Mesenchymal stem cell (in vitro differentiated cells and primary cell): Measurements from ENCODE around the gene CLASP1.
"Not testable (repeated sequence)": the region's sequence is repeated elsewhere in the genome, so short reads cannot be mapped to it uniquely, and the experiment has no call there.

ENCODE experiments used
- DNase-seq: peaks from one replicate; pipeline ENCODE4 v3.0.0-alpha.2; 2013
- H2AFZ ChIP-seq: one replicate; pipeline ENCODE4 v1.6.1; 2013; ENCODE audit warnings: low read depth, mild to moderate bottlenecking, control low read depth, inconsistent platforms, low read length, moderate library complexity
- H2AK5ac ChIP-seq: 2 replicates; pipeline ENCODE4 v1.6.1; 2013; ENCODE audit warnings: low read length, moderate library complexity, mild to moderate bottlenecking, inconsistent platforms; ENCODE audit not compliant: severe bottlenecking
- H2BK120ac ChIP-seq: one replicate; pipeline ENCODE4 v1.6.1; 2013; ENCODE audit warnings: low read depth, mild to moderate bottlenecking, inconsistent platforms, low read length, moderate library complexity
- H2BK12ac ChIP-seq, 2 experiments: one replicate each; pipeline ENCODE4 v1.6.1; 2013; ENCODE audit warnings: inconsistent platforms in 2 of 2, low read length in 2 of 2, mild to moderate bottlenecking in 2 of 2, moderate library complexity in 2 of 2, control low read depth in 1 of 2
- H2BK15ac ChIP-seq: one replicate; pipeline ENCODE4 v1.6.1; 2013; ENCODE audit warnings: mild to moderate bottlenecking, low read depth, inconsistent platforms; ENCODE audit not compliant: poor library complexity, severe bottlenecking
- H2BK5ac ChIP-seq: 2 replicates; pipeline ENCODE4 v1.6.1; 2013; ENCODE audit warnings: low read depth, mild to moderate bottlenecking, low read length, control low read depth, inconsistent platforms; ENCODE audit not compliant: poor library complexity, severe bottlenecking
- H3K14ac ChIP-seq, 2 experiments: one replicate each; pipeline ENCODE4 v1.6.1; 2013; ENCODE audit warnings: inconsistent platforms in 2 of 2, low read length in 2 of 2, control low read depth in 1 of 2, mild to moderate bottlenecking in 1 of 2, moderate library complexity in 1 of 2
- H3K18ac ChIP-seq, 2 experiments: one replicate each; pipeline ENCODE4 v1.6.1; 2013; ENCODE audit warnings: inconsistent platforms in 2 of 2, low read length in 2 of 2, control low read depth in 1 of 2, low read depth in 1 of 2, mild to moderate bottlenecking in 1 of 2
- H3K23ac ChIP-seq, 2 experiments: one replicate each; pipeline ENCODE4 v1.6.1; 2013; ENCODE audit warnings: inconsistent platforms in 2 of 2, low read length in 2 of 2, mild to moderate bottlenecking in 2 of 2, moderate library complexity in 2 of 2, control low read depth in 1 of 2
- H3K27ac ChIP-seq: 2 replicates; pipeline ENCODE4 v1.5.1; 2013; ENCODE audit warnings: mild to moderate bottlenecking, moderate library complexity, low read length, control low read depth, inconsistent platforms; ENCODE audit not compliant: poor library complexity, severe bottlenecking
- H3K27me3 ChIP-seq, 2 experiments: 2 replicates each; pipeline versions ENCODE4 v1.6.1 to v1.7.0; 2013; ENCODE audit warnings: low read length in 2 of 2, mild to moderate bottlenecking in 2 of 2, moderate library complexity in 2 of 2, control low read depth in 1 of 2, inconsistent platforms in 1 of 2; ENCODE audit not compliant: control insufficient read depth in 1 of 2, insufficient read depth in 1 of 2
- H3K36me3 ChIP-seq, 2 experiments: 2 replicates each; pipeline versions ENCODE4 v1.6.1 to v1.7.0; 2013; ENCODE audit warnings: low read length in 2 of 2, control low read depth in 1 of 2, inconsistent platforms in 1 of 2, low read depth in 1 of 2, mild to moderate bottlenecking in 1 of 2; ENCODE audit not compliant: insufficient read depth in 2 of 2, control insufficient read depth in 1 of 2
- H3K4ac ChIP-seq, 2 experiments: one replicate each; pipeline ENCODE4 v1.6.1; 2013; ENCODE audit warnings: inconsistent platforms in 2 of 2, low read length in 2 of 2, mild to moderate bottlenecking in 2 of 2, moderate library complexity in 2 of 2, control low read depth in 1 of 2, low read depth in 1 of 2
- H3K4me1 ChIP-seq: 2 replicates; pipeline ENCODE4 v1.6.1; 2013; ENCODE audit warnings: low read depth, low read length, control low read depth; ENCODE audit not compliant: control insufficient read depth, insufficient read depth
- H3K4me2 ChIP-seq: 2 replicates; pipeline ENCODE4 v1.6.1; 2013; ENCODE audit warnings: low read length, mild to moderate bottlenecking, inconsistent platforms; ENCODE audit not compliant: poor library complexity, severe bottlenecking
- H3K4me3 ChIP-seq, 2 experiments: 2 replicates each; pipeline versions ENCODE4 v1.5.1 to v1.7.0; 2013; ENCODE audit warnings: low read length in 2 of 2, mild to moderate bottlenecking in 2 of 2, control low read depth in 1 of 2, low read depth in 1 of 2; ENCODE audit not compliant: insufficient read depth in 1 of 2
- H3K79me1 ChIP-seq: replicated peaks from 2 replicates; pipeline ENCODE4 v1.6.1; 2013; ENCODE audit warnings: mild to moderate bottlenecking, control low read depth, low read length, inconsistent platforms; ENCODE audit not compliant: poor library complexity, severe bottlenecking
- H3K9ac ChIP-seq: 2 replicates; pipeline ENCODE4 v1.7.0; 2013; ENCODE audit warnings: mild to moderate bottlenecking, low read length, moderate library complexity
- H3K9me3 ChIP-seq: 2 replicates; pipeline ENCODE4 v1.7.0; 2013; ENCODE audit warnings: mild to moderate bottlenecking, low read length; ENCODE audit not compliant: control insufficient read depth
- H4K8ac ChIP-seq: one replicate; pipeline ENCODE4 v1.6.1; 2013; ENCODE audit warnings: inconsistent platforms, mild to moderate bottlenecking, low read length, moderate library complexity
- H4K91ac ChIP-seq: one replicate; pipeline ENCODE4 v1.6.1; 2013; ENCODE audit warnings: mild to moderate bottlenecking, low read length, inconsistent platforms
- WGBS: methylation state at CpG from one replicate; pipeline ENCODE4 v1.1.7; 2013; ENCODE audit warnings: mixed read lengths; 5-methylcytosine and 5-hydroxymethylcytosine counted together

Gene CLASP1

DNA sequence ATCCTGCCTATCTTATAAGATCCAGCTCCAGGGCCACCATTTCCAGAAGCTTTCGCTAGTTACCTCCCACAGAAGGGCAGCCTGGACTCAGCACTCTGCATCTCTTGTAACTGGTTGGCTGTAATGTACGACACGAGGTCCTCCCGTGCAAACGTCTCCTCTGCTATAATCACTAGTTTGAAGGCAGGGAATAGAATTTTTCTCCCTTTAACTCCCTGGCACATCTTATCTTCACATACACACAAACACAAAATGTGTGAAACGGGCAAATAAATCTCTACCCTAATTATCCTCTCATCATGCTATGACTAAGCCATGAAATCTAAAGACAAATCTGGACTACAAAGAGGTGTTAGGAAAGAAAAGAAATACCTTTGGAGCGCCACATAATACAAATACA, 81.8 kb downstream of the CLASP1 start:
- Histone ChIP-seq H3K9ac (no peak overlapping the region), H4K8ac (no peak overlapping the region), H2BK15ac (no peak overlapping the region), H3K9me3 (no peaks in the 10 kb centered on the region), H3K4me3 (no peak overlapping the region), H3K27me3 (no peaks in the 10 kb centered on the region), H2BK12ac (no peak overlapping the region), H3K14ac (no peak overlapping the region), H3K23ac (no peak overlapping the region), H3K18ac (no peak overlapping the region), H3K4ac (no peak overlapping the region), H2BK120ac (no peak overlapping the region), H2BK5ac (no peak overlapping the region), H3K4me1 (peaks cover 5% of the 10 kb centered on the region), H2AFZ (no peak overlapping the region), H3K79me1 (peaks cover 50% of the 10 kb centered on the region), H2AK5ac (no peak overlapping the region), H3K27ac (no peak overlapping the region), H3K36me3 (peaks cover 0 to 6% of the 10 kb centered on the region in 2 experiments), H3K4me2 (no peak overlapping the region), H4K91ac (no peak overlapping the region)
- DNase-seq: no peak
- 80% methylated on average over 6 of the region's 7 CpGs for WGBS

- Histone ChIP-seq H3K9ac (no peak overlapping the region), H3K27ac (no peak overlapping the region), H3K4me1 (peaks cover 7% of the 10 kb centered on the region), H3K4me2 (no peak overlapping the region), H3K4me3 (no peak overlapping the region), H2BK12ac (no peak overlapping the region), H3K36me3 (no peaks in the 10 kb centered on the region), H3K79me1 (peaks cover 37% of the 10 kb centered on the region), H3K27me3 (no peaks in the 10 kb centered on the region), H4K91ac (no peak overlapping the region), H2AK5ac (no peak overlapping the region), H3K18ac (no peak overlapping the region), H3K4ac (no peak overlapping the region), H3K14ac (no peak overlapping the region), H2BK120ac (no peak overlapping the region), H4K8ac (no peak overlapping the region), H2BK5ac (no peak overlapping the region), H2AFZ (no peak overlapping the region), H3K9me3 (no peaks in the 10 kb centered on the region), H2BK15ac (no peak overlapping the region), H3K23ac (no peak overlapping the region)
- no peak for DNase-seq
- 91% methylated on average over 5 of the region's 5 CpGs for WGBS
These were observed 83.6 kb downstream of the CLASP1 start for GRCh38 chr2:121565389-121566250.

- Histone ChIP-seq H2AFZ (no peak overlapping the region), H2BK12ac (no peak overlapping the region), H3K4me3 (no peak overlapping the region), H3K18ac (no peak overlapping the region), H3K9me3 (no peaks in the 10 kb centered on the region), H3K79me1 (peaks cover 39% of the 10 kb centered on the region), H3K4ac (no peak overlapping the region), H2BK15ac (no peak overlapping the region), H3K14ac (no peak overlapping the region), H2BK120ac (no peak overlapping the region), H4K8ac (no peak overlapping the region), H3K27me3 (no peaks in the 10 kb centered on the region), H3K9ac (no peak overlapping the region), H3K4me1 (peaks cover 7% of the 10 kb centered on the region), H2AK5ac (no peak overlapping the region), H3K36me3 (no peaks in the 10 kb centered on the region), H3K27ac (no peak overlapping the region), H3K23ac (no peak overlapping the region), H3K4me2 (no peak overlapping the region), H2BK5ac (no peak overlapping the region), H4K91ac (no peak overlapping the region)
- DNase-seq: no peak
- WGBS: 98% methylated on average over 2 of the region's 3 CpGs
These were observed 84.4 kb downstream of the CLASP1 start for GRCh38 chr2:121564905-121565304.

- not testable (repeated sequence) for H3K23ac ChIP-seq, H2BK12ac ChIP-seq, H3K4me2 ChIP-seq, H3K27me3 ChIP-seq, H2AK5ac ChIP-seq, H3K9me3 ChIP-seq, H3K18ac ChIP-seq, H2BK5ac ChIP-seq, H3K4me1 ChIP-seq, H2BK120ac ChIP-seq, H3K27ac ChIP-seq, H2BK15ac ChIP-seq, H3K4me3 ChIP-seq, H4K8ac ChIP-seq, H3K4ac ChIP-seq, H4K91ac ChIP-seq, H3K9ac ChIP-seq, H2AFZ ChIP-seq, H3K36me3 ChIP-seq, H3K14ac ChIP-seq, DNase-seq
- WGBS: 80% methylated on average over 1 of the region's 1 CpG
- peaks cover 32% of the 10 kb centered on the region for H3K79me1 ChIP-seq
These were observed 85.5 kb downstream of the CLASP1 start for GRCh38 chr2:121563754-121564153.
